Prostate gland (tissue), 2 donors: ENCODE results near the gene CXCR5. TPM values are rescaled to one million over a fixed set of nuclear protein-coding genes. Genes with fewer than 3 reads are reported as not detected.

ENCODE experiments used
- DNase-seq: peaks from one replicate; pipeline ENCODE4 v3.0.0-alpha.2; 2019; ENCODE audit warnings: low spot score
- H3K27ac ChIP-seq, 2 donors: fragments of 200-600 bp; sonication (generic); 2 replicates each; pipeline ENCODE4 v1.5.1; 2017 to 2019
- H3K27me3 ChIP-seq: fragments of 200-600 bp; sonication (generic); replicated peaks from 2 replicates; pipeline ENCODE4 v1.5.1; 2019; ENCODE audit not compliant: insufficient read depth
- H3K36me3 ChIP-seq, 2 donors: fragments of 200-600 bp; sonication (generic); 1 replicate in 1 of 2; 2 replicates in 1 of 2; pipeline versions ENCODE4 v1.5.1 to v1.8.1; 2017 to 2019
- H3K4me1 ChIP-seq: fragments of 200-600 bp; sonication (generic); replicated peaks from 2 replicates; pipeline ENCODE4 v1.5.1; 2019
- H3K4me3 ChIP-seq, 2 donors: fragments of 200-600 bp; sonication (generic); 2 replicates each; pipeline ENCODE4 v1.5.1; 2017 to 2019
- H3K9me3 ChIP-seq: fragments of 200-600 bp; sonication (generic); 2 replicates; pipeline ENCODE4 v1.5.1; 2017
- CTCF ChIP-seq, 4 experiments: fragments of 200-600 bp in 2 of 4; fragments of 450-650 bp in 2 of 4; sonication (generic) in 2 of 4; IDR thresholded peaks; 1 replicate in 3 of 4; 2 replicates in 1 of 4; pipeline ENCODE4 v1.5.1; 2016 to 2019; ENCODE audit warnings: antibody characterized with exemption in 4 of 4, mild to moderate bottlenecking in 2 of 4, moderate library complexity in 2 of 4
- POLR2A ChIP-seq: fragments of 450-650 bp; IDR thresholded peaks from one replicate; pipeline ENCODE4 v1.6.1; 2016; ENCODE audit warnings: antibody characterized with exemption, mild to moderate bottlenecking
- POLR2AphosphoS5 ChIP-seq: sonication (generic); formaldehyde crosslinking; IDR thresholded peaks from one replicate; pipeline ENCODE4 v1.6.1; 2017; ENCODE audit warnings: antibody characterized with exemption
- WGBS: methylation state at CpG from one replicate; pipeline ENCODE4 v1.1.5; 2018; 5-methylcytosine and 5-hydroxymethylcytosine counted together
- intact Hi-C: fragments of 100-400 bp; cut with DNase I; formaldehyde crosslinking; loops from one replicate; pipeline ENCODE4 v1.14.2; 2022
- total RNA-seq, 2 donors: library from RNA; depleted of rRNA; stranded (reverse); fragments of >200 nt; gene quantifications; one replicate each; pipeline ENCODE4 v1.1.0, GENCODE V29; 2016

CXCR5 gene
- total RNA-seq = under 1 TPM in 1 of 2 donors, not detected in 1; 0.17 TPM

- TF ChIP-seq CTCF (IDR thresholded peaks at IDR 0.05) (no peak), POLR2AphosphoS5 (no peak), POLR2A (no peak)
- no peak for DNase-seq
- Histone ChIP-seq H3K4me3 (no peak within 1 kb of the TSS), H3K27ac (no peak within 1 kb of the TSS), H3K4me1 (no peaks in the 10 kb centered on the region), H3K36me3 (no peaks in the 10 kb centered on the region), H3K27me3 (no peaks in the 10 kb centered on the region), H3K9me3 (no peaks in the 10 kb centered on the region)
- WGBS = 62% methylated on average over 16 of the region's 16 CpGs
- intact Hi-C loops = loop anchor here (1.0 kb wide), 1 partner anchor 13 kb away; no protein-coding TSS in a partner anchor
These were observed at the start of gene CXCR5 for GRCh38 chr11:118883368-118884071. TSS of gene CXCR5 (plus strand) at chr11:118883892. CDS start at chr11:118883942, 50 bp downstream.

- Histone ChIP-seq H3K27ac (no peak overlapping the region), H3K4me1 (no peaks in the 10 kb centered on the region), H3K27me3 (no peaks in the 10 kb centered on the region), H3K4me3 (no peak overlapping the region), H3K9me3 (no peaks in the 10 kb centered on the region), H3K36me3 (no peaks in the 10 kb centered on the region)
- no peak for TF ChIP-seq CTCF (IDR thresholded peaks at IDR 0.05)
- 60% methylated on average over 6 of the region's 6 CpGs for WGBS
- DNase-seq = no peak
- intact Hi-C loops = no loop called here
These were observed 49.2 kb upstream of the CXCR5 start for GRCh38 chr11:118834427-118835028.

GRCh38 chr11:118837868-118838267 lies 45.8 kb upstream of the CXCR5 start:
- H3K36me3 ChIP-seq = no peaks in the 10 kb centered on the region
- no peaks in the 10 kb centered on the region for H3K9me3 ChIP-seq
- no peak overlapping the region for H3K27ac ChIP-seq
- WGBS = 81% methylated on average over 8 of the region's 8 CpGs
- TF ChIP-seq CTCF (IDR thresholded peaks at IDR 0.05) (no peak), POLR2AphosphoS5 (no peak), POLR2A (no peak)
- intact Hi-C loops = no loop called here
- H3K4me1 ChIP-seq = no peaks in the 10 kb centered on the region
- H3K27me3 ChIP-seq = no peaks in the 10 kb centered on the region
- no peak overlapping the region for H3K4me3 ChIP-seq
- no peak for DNase-seq

GRCh38 chr11:118838905-118839553 lies 44.7 kb upstream of the CXCR5 start:
- no peaks in the 10 kb centered on the region for H3K36me3 ChIP-seq
- no peak overlapping the region for H3K4me3 ChIP-seq
- intact Hi-C loops = no loop called here
- TF ChIP-seq POLR2A (no peak), CTCF (IDR thresholded peaks at IDR 0.05) (no peak), POLR2AphosphoS5 (no peak)
- no peak for DNase-seq
- 85% methylated on average over 4 of the region's 4 CpGs for WGBS
- no peak overlapping the region for H3K27ac ChIP-seq
- no peaks in the 10 kb centered on the region for H3K9me3 ChIP-seq
- no peaks in the 10 kb centered on the region for H3K27me3 ChIP-seq
- no peaks in the 10 kb centered on the region for H3K4me1 ChIP-seq
